HG03280 (cell line): ENCODE measurements around the gene PAK1IP1.
"Not testable (repeated sequence)": the region's sequence is repeated elsewhere in the genome, so short reads cannot be mapped to it uniquely, and the experiment has no call there.

Source experiments
- ATAC-seq: cut with Tn5 transposase; IDR thresholded peaks from one replicate; pipeline ENCODE4 v1.9.1; 2021; ENCODE audit warnings: mild to moderate bottlenecking, moderate library complexity; ENCODE audit not compliant: unreplicated experiment

PAK1IP1 gene

GRCh38 chr6:10694302-10695085 is at the start of gene PAK1IP1, which contains the start of gene C6orf52:
Gene PAK1IP1, plus strand, starts transcription at chr6:10694972. Its CDS starts 14 bp downstream, at chr6:10694986.
Gene C6orf52, minus strand, starts transcription at chr6:10694616. Its CDS starts 7,066 bp downstream, at chr6:10687550.
- ATAC-seq = peak; percentile 99

DNA sequence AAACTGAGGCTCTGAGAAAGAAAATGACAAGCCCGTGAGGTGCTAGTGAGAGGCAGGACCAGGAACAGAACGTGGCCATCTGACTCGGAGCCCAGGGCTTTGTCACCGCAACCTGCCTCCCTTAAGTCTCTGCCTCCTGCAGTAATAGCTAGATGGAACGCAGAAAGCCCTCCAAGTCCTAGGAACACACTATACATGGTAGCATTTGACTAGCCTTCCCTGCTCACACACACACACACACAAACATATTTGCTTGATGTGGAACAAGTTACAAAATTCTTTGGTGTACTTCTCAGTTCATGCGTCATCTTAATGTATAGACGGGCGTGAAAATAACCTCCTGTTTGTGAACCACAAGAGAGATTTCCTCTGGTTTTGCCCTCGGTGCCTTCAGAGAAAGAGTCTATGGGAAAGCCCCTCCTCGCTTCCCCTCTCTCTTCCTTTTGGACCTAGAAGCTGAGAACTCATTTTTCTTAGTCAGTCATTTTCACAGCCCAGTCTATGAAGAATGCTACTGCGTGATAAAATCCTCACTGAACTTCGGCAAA is 39.2 kb upstream of the PAK1IP1 start:
- ATAC-seq = no peak

- ATAC-seq = no peak
Measured at GRCh38 chr6:10658910-10659698, 35.7 kb upstream of the PAK1IP1 start.

DNA sequence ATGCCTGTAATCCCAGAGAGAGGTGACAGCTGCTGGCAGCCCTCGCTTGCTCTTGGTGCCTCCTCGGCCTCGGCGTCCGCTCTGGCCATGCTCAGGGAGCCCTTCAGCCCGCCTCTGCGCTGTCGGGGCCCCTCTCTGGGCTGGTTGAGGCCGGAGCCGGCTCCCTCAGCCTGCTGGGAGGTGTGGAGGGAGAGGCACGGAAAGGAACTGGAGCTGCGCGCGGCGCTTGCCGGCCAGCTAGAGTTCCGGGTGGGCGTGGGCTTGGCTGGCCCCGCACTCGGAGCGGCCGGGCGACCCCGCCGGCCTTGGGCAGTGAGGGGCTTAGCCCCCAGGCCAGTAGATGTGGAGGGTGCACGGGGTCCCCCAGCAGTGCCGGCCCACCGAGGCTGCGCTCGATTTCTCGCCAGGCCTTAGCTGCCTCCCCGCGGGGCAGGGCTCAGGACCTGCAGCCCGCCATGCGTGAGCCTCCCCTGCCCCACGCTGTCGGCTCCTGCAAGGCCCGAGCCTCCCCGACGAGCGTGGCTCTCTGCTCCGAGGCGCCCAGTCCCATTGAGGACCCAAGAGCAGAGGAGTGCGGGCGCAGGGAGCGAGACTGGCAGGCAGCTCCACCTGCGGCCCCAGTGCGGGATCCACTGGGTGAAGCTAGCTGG is 34.9 kb upstream of the PAK1IP1 start:
- ATAC-seq = no peak

GRCh38 chr6:10660431-10661191 is 34.2 kb upstream of the PAK1IP1 start:
- ATAC-seq = not testable (repeated sequence)

DNA sequence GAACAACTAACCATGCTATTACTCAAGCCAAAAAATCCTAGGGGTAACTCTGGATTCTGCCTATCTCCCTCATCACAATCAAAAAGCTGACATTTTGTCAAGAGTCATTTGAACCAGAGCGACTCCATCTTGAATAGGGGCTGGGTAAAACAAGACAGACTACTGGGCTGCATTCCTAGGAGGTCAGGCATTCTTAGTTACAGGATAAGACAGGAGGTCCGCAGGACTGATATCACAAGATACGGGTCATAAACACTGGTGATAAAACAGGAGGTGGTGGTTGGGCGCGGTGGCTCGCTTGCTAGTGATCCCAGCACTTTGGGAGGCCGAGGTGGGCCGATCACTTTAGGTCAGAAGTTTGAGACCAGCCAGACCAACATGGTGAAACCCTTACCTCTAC is 32.6 kb upstream of the PAK1IP1 start:
- ATAC-seq = no peak

DNA sequence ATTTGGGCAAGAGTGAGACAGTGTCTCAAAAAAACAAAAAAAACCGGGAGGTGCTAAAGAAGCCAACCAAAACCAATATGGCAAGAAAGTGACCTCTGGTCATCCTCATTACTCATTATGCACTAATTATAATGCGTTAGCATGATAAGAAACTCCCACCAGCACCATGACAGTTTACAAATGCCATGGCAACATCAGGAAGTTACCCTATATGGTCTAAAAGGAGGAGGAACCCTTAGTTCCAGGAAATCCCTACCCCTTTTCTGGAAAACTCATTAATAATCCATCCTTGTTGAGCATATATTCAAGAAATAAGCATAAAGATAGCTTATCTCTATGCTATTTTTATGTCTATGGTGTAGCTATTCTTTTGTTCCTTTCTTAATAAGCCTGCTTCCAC is 32.0 kb upstream of the PAK1IP1 start:
- ATAC-seq = no peak

- not testable (repeated sequence) for ATAC-seq
Measured at GRCh38 chr6:10665595-10665994, 29.2 kb upstream of the PAK1IP1 start.

DNA sequence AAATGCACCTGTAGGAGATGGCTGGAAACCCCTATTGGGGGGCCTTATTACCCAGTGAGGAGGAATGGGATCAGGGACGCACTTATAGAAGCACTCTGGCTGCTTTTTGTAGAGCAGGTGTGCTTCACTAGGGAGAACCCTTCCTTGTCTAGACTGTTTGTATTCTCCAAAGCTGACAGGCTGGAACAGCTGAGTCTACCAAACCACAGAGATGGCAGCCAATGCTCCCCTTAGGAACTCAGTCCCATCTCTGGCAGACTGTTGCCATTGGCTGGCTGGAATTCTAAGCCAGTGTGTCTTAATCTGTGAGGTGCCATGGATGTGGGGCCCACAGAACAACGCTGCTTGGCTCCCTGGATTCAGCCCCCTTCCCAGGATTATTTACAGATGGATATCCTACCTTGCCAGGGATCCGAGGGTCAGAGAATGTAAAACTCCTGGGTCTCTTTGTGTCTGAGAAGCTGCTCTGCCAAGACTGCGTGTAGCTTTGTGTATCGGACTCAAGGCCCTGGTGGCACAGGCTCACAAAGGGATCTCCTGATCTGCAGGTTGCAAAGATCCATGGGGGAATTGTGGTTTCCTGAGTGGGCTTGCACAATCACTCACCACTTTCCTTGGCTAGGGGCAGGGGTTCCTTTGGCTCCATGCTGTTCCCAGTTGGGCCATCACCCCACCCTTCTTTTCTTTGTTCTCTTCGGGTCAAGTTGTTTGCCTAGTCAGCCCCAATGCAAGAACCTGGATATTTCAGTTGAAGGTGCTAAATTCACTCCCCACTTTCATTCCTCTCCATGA is 26.4 kb upstream of the PAK1IP1 start:
- ATAC-seq = no peak

- no peak for ATAC-seq
Measured at GRCh38 chr6:10676403-10676802, 18.4 kb upstream of the PAK1IP1 start.

- ATAC-seq = no peak
Measured at GRCh38 chr6:10678456-10678855, 16.3 kb upstream of the PAK1IP1 start.

GRCh38 chr6:10681795-10682194 is 13.0 kb upstream of the PAK1IP1 start:
- ATAC-seq = no peak

- no peak for ATAC-seq
Measured at GRCh38 chr6:10682355-10682988, 12.3 kb upstream of the PAK1IP1 start.

GRCh38 chr6:10684618-10685017 is 10.2 kb upstream of the PAK1IP1 start:
- no peak for ATAC-seq

GRCh38 chr6:10685092-10685915 is 9.5 kb upstream of the PAK1IP1 start:
- no peak for ATAC-seq

GRCh38 chr6:10686901-10687300 is 7.9 kb upstream of the PAK1IP1 start:
- ATAC-seq = no peak

GRCh38 chr6:10687582-10687981 is 7.2 kb upstream of the PAK1IP1 start:
- ATAC-seq = no peak
